Occipital lobe (tissue), 1 donor: ENCODE measurements around the gene RUBCN. TPM values are rescaled to one million over a fixed set of nuclear protein-coding genes. Genes with fewer than 3 reads are reported as not detected.

Source experiments
- total RNA-seq: library from RNA; depleted of rRNA; stranded (reverse); fragments of >200 nt; gene quantifications from one replicate; pipeline ENCODE4 v1.2.3, GENCODE V29; 2014

Gene RUBCN
- total RNA-seq, 1 donor from 2014 or later: 29.3 TPM

Other genes with a start within 250 kb of the RUBCN start
- 10.8 TPM for gene BDH1, start 180.9 kb downstream of the RUBCN start, total RNA-seq
- gene FYTTD1, start 13.0 kb upstream of the RUBCN start, total RNA-seq: 67.4 TPM
- 71.4 TPM for gene LRCH3, start 54.4 kb upstream of the RUBCN start, total RNA-seq
- gene RPL35A, start 213.3 kb upstream of the RUBCN start, total RNA-seq: 1,043 TPM
- 8.4 TPM for gene LMLN, start 223.3 kb upstream of the RUBCN start, total RNA-seq